Measurements from ENCODE around the gene CIDEB. TPM values are rescaled to one million over a fixed set of nuclear protein-coding genes. Genes with fewer than 3 reads are reported as not detected.
"Not testable (repeated sequence)": the region's sequence is repeated elsewhere in the genome, so short reads cannot be mapped to it uniquely, and the experiment has no call there.

The CIDEB gene
- polyA plus RNA-seq, 3 donors: 28.5 to 29.4 (median 28.9) TPM

DNA sequence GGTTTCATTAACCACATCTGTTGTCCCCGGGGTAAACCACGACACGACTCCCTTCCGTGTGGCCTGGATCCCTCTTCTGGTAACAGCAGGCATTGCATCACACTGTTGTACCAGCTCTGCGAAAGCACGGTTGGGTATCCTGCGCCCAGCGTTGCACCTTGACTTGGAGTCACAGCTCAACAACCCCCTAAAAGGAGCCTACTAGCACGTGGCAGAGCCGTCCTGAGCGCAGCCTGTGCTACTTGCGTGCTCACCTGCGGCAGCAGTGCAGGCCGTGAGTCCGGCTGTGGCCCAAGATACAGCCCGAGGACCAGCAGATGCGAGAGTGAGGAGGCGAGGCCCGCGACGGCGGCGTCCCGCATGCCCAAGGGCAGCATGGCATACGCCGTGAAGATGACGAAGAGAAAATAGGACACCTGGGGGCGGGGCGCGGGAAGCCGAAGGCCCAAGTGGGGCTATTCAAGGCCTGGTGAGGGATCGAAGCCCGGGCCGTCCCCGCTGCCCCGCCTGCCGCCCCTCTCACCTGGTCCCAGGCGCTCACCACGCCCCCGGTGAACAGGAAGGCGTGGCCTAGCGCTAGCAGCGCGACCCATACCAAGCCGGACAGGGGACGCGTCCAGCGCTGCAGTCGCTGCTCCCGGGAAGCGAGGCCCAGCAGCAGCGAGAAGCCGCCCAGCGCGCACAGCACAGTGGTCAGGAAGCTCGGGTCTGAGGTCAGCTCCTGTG is 24.7 kb upstream of the CIDEB start:
- no peak for DNase-seq (ENCODE audit: low read depth in 3 of 3, low spot score in 2 of 3)

DNA sequence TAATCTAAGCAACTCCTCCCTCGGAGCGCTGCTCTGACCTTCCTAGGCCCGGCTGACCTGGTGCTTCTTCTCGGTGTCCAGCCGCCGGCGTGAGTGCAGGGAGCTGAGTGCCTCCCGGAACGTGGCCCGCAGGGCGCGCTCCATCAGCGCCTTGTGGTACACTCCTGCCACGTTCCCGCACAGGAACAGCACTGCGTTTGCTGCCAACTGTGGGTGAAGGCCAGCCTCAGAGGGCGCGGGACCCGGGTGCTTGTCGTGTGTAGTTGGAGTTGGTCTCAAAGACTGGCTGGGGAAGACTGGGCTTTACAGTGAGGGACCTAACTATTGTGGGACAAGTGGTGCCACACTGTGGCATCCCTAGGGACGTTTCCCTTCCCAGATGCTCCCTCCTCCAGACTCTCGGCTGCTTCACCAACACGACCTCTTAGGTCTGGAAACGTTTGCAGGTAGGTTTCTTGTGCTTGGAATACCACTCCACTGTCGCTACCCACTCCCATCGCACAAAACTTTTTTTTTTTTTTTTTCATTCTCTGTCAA is 24.0 kb upstream of the CIDEB start:
- no peak for DNase-seq (ENCODE audit: low read depth in 3 of 3, low spot score in 2 of 3)

DNA sequence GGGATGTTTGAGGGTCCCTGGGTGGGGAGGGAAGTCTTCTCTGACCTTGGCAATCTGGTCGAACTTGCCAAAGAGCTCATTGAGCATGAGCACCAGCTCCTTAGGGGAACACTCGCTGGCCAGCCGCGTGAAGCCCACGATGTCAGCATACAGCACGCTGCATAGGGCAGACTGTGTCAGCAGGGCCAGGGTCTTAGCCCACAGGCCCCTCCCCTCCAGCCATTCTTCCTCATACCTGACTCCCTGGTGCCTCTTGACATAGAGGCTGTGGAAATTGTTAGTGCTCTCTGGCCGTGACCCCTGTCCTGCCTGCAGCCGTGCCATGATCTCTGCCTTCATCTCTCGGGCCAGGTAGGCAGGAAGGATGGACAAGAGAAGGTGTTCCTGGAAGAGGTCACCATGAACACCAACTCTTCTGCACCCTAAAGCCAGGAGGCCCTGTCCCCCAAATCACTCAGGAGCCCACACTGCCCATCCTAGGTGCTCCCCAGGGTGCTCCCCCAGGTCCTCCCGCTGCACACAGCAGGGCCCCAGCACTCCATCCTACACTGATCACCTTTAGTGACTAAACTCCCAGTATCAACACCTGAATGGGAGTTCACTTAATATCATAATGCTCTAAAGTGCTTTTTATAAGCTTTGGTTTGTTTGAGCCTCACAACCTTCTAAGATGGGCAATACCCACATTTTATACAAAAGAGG is 23.3 kb upstream of the CIDEB start:
- DNase-seq (ENCODE audit: low read depth in 3 of 3, low spot score in 2 of 3): no peak

DNA sequence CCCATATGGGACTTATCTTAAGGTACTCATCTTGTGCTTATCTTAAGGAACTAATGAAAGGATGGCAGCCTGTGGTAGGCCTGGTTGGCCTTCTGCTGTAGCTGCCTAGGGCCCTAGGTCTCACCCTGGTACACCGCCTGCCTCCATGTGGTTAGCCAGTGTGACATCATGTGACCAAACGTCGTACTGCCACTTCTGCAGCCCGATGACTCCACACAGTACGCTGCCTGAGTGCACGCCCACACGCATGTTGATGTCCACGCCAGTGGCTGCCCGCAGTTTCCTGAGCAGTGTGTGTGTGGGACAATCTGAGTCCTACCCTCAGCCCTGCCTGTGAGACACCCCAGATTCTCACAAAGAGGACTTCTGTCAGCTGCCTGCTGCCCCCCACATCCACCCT is 22.0 kb upstream of the CIDEB start:
- DNase-seq (ENCODE audit: low read depth in 3 of 3, low spot score in 2 of 3): no peak

DNA sequence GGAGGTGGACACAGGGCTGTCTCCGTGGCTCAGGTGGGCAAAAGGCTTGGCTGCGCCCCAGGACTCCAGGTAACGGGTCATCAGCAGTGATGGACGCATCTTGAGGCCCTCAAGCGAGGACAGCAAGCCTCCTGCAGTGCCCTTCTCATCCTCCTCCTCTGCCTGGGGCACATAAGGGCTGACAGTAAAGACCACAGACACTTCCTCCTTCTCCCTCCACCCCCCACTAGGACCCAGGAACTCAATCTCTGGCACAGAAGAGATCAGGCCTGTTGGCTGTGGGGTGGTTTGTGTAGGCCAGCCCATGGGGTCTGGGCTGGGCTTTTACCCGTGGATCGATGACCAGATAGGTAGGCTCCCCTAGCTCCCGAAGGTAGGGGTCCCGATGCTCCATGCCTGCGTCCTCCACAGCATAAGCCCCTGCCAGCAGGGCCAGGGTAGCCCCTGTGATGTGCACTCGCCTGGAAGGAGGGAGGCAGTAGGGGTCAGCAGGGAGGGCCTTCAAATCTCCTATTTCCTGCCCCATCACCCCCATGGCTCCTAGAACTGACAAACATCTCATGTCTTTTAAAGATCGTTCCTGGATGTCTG is 21.4 kb upstream of the CIDEB start:
- DNase-seq (ENCODE audit: low read depth in 3 of 3, low spot score in 2 of 3): no peak

DNA sequence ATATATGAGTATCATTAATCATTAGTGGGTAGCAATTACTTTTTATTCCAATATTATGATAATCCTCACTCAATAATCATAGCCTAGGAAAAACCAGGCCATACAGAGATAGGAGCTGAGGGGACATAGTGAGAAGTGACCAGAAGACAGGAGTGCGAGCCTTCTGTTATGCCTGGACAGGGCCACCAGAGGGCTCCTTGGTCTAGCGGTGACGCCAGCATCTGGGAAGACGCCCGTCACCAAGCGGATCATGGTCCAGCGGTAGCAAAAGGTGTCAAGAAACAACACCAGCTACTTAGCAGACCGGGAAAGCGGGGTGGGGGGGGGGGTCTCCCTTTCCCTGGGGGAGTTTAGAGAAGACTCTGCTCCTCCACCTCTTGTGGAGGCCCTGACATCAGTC is 20.1 kb upstream of the CIDEB start:
- DNase-seq (ENCODE audit: low read depth in 3 of 3, low spot score in 2 of 3): not testable (repeated sequence)

DNA sequence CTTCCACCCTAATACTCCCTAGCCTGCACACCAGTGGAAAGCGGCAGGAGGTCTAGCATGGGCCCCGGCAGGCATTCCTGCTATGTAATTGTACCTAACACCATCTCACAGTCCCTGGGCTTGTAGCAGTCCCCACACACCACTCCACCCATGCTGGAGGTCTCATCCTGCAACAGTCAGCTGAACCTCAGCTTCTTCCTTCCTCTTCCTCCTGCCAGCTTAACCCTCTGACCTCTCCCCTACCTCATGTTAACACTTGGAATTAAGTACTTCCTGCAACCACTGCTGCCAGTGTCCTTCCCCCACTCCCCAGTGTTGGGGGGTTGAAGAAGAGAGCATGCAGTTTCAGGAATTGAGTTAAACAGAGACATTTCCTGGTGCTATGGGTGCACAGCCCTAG is 19.5 kb upstream of the CIDEB start:
- no peak for DNase-seq (ENCODE audit: low read depth in 3 of 3, low spot score in 2 of 3)

DNA sequence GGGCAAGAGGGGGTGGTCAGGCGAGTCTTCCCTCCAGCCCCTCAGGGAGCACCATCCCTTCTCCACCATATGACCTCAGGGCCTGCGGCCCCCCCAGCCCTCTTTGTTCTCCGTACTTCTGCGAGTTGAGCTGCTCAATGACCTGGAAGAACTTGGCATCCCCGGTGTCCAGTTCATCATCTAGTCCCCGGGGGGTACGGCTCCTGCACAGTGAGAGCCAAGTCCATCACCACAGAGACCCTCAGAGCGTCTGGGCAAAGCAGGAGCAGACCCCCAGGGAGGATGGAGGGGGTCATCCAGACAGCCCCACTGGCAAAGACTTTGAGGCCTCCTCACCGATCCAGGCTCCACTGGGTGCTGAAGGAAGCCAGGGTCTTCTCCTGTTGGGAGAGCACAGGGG is 18.2 kb upstream of the CIDEB start:
- DNase-seq (ENCODE audit: low read depth in 3 of 3, low spot score in 2 of 3): no peak

DNA sequence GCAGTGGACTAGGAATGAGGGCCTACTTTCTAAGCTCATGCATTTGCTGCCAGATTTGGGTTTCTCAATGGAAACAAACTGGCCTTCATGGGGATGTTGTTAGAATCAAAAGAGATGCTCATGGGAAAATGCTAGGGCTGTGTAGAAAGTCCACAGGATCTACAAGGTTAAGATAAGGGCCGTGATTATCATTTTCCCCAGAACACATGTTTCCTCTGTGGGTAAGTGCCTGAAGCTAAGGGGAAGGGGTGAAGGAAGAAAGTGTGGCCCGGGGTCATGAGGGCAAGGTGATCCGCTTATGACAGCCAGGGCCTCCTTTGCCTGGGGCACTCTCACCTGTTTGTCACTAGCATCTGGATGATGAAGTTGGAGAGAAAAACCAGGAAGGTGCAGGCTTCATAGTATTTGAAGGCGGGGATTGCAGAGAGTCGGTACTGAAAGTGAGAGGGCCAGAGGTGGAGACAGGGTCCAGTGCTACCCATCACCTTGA is 17.3 kb upstream of the CIDEB start:
- no peak for DNase-seq (ENCODE audit: low read depth in 3 of 3, low spot score in 2 of 3)

DNA sequence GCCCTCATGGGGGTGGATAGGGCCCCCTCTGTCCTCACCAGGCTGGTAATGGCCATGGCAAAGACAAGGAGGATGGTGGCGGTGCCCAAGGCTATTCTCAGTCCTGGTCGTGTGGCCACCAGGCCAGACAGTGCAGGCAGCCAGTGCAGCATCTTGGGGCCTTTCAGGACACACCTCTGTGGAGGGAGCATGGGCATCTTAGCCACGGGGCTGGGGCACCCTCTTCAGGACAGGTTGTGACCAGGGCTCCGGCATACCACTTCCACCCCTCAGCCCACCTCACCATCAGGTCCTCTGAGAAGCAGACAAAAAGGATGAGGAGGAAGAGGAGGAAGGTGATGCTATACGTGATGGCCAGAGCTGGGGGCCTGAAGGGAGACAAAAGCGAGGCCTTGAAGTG is 16.2 kb upstream of the CIDEB start:
- DNase-seq (ENCODE audit: low read depth in 3 of 3, low spot score in 2 of 3): no peak

DNA sequence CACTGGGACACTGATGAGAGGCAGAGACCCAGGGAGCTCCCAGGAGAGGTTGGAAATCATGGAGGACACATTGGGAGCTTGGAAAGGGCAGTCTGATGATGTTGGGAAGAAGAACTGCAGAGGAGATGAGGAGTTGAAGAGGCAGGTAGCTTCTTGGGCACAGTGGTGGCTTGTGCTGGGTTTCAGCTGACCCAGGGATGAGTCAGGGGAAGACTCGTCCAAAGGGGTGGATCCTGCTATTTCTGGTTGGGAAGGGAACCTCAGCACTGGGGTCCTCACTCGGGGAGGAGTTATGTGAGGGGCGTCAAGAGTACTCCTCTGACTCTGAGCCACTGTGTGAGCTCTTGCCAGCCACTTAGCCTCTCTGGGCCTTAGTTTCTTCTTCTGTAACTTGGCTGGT is 15.6 kb upstream of the CIDEB start:
- DNase-seq (ENCODE audit: low read depth in 3 of 3, low spot score in 2 of 3): no peak

DNA sequence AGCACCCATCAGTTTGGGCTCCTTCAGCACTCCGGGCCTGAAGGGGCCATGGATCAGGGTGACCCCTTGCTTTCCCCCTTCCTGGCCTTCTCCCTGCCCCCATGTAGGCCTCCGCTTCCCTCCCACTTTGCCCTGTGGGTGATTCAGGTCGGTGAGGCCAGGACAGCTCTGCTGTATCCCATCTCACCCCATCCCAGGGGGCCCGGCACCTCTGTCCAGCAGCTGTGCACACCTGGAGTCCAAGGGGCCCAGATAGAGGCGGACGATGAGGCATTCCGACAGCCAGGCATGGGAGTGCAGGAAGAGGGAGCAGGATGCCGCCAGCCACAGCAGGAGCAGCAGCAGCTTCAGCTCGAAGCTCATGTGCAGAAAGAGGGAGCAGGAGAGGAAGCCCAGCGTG is 14.9 kb upstream of the CIDEB start:
- no peak for DNase-seq (ENCODE audit: low read depth in 3 of 3, low spot score in 2 of 3)

DNA sequence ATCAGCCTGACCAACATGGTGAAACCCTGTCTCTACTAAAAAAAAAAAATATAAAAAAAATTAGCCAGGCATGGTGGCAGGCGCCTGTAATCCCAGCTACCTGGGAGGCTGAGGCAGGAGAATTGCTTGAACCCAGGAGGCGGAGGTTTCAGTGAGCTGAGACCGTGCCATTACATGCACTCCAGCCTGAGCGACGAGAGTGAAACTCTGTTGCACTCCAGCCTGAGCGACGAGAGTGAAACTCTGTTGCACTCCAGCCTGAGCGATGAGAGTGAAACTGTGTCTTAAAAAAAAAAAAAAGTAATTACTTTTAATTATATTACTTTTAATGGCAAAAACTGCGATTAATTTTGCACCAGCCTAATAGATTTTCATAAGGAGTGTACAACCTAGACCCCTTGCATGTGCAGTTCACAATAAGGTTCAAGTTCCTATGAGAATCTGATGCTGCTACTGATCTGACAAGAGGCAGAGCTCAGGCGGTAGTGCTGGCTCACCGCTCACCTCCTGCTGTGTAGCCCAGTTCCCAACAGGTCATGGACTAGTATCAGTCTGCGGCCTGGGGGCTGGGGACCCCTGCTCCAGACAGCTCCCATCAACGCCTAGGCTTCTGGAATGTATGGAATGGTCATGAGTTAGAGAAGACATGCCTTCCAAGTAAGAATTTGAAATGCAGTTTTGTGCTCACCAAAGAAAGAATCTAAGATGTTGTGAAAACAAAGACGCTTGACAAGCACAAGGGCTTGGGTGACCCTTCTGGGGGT is 13.6 kb upstream of the CIDEB start:
- no peak for DNase-seq (ENCODE audit: low read depth in 3 of 3, low spot score in 2 of 3)

DNA sequence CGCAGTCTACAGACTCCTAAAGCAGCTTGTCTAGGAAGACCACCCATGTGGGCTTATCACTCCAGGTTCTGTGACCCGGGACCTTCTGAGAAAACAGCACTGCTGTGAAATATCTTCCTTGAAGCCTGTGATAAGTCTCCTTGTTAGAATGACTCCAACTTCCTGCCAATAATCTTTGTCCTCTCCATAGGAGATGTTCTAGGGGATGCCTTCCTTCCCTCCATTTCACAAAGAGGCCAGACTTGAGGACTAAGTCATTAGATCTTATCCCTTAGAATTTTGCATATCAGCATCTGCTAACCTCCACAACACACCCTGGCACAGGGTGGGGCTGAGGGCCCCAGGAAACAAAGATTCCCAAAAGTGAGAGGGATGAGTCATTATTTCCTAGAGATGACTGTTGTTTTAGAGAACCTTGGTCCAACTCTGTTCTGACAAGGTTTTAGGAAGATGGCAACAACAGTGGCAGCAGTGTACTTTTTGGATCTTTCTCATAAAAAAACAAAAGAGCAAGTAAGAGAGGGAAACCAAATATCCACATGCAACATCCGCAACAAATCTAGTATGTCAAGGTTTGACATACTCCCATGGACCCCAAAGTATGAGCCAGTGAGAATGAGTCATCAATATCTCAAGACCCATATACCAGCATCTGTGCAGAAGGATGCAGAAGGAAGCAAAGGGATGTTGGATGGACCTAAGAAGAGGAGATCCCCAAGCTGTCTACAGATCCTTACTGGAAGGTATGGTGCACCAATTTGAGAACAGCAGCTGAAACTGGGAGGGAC is 9.6 kb upstream of the CIDEB start:
- no peak for DNase-seq (ENCODE audit: low read depth in 3 of 3, low spot score in 2 of 3)

DNA sequence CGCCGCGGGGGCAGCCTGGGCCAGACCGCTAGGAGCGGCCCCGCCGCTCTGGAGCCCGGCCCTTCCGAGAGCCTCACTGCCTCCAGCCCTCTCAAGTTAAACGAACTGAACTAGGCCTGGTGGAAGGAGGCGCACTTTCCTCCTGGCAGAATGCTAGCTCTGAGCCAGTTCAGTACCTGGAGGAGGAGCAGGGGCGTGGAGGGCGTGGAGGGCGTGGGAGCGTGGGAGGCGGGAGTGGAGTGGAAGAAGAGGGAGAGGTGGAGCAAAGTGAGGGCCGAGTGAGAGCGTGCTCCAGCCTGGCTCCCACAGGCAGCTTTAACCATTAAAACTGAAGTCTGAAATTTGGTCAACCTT is 8.8 kb upstream of the CIDEB start:
- no peak for DNase-seq (ENCODE audit: low read depth in 3 of 3, low spot score in 2 of 3)

DNA sequence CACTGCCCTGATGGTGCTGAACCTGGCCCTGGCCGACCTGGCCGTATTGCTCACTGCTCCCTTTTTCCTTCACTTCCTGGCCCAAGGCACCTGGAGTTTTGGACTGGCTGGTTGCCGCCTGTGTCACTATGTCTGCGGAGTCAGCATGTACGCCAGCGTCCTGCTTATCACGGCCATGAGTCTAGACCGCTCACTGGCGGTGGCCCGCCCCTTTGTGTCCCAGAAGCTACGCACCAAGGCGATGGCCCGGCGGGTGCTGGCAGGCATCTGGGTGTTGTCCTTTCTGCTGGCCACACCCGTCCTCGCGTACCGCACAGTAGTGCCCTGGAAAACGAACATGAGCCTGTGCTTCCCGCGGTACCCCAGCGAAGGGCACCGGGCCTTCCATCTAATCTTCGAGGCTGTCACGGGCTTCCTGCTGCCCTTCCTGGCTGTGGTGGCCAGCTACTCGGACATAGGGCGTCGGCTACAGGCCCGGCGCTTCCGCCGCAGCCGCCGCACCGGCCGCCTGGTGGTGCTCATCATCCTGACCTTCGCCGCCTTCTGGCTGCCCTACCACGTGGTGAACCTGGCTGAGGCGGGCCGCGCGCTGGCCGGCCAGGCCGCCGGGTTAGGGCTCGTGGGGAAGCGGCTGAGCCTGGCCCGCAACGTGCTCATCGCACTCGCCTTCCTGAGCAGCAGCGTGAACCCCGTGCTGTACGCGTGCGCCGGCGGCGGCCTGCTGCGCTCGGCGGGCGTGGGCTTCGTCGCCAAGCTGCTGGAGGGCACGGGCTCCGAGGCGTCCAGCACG is 8.2 kb upstream of the CIDEB start:
- no peak for DNase-seq (ENCODE audit: low read depth in 3 of 3, low spot score in 2 of 3)

DNA sequence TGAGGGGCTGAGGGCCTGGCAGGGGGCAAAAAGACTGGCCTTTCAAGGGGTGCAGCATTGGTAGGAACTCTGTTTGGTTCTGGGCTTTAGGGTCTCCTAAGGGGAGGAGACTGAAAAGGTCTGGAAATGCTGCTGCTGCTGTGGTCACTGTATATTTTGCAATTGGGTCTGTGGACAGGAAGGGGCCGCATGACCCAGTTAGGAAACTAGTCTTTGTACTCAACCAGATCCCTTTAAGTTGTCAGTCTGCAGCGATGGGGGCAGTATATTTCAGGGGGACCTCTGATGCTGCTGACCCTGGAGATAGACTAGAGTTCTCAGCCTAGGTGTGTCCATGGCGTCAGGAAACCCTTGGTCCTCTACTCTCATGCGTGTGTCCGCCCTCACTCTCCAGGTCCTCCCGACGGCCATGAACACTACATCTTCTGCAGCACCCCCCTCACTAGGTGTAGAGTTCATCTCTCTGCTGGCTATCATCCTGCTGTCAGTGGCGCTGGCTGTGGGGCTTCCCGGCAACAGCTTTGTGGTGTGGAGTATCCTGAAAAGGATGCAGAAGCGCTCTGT is 7.5 kb upstream of the CIDEB start:
- DNase-seq (ENCODE audit: low read depth in 3 of 3, low spot score in 2 of 3): no peak

DNA sequence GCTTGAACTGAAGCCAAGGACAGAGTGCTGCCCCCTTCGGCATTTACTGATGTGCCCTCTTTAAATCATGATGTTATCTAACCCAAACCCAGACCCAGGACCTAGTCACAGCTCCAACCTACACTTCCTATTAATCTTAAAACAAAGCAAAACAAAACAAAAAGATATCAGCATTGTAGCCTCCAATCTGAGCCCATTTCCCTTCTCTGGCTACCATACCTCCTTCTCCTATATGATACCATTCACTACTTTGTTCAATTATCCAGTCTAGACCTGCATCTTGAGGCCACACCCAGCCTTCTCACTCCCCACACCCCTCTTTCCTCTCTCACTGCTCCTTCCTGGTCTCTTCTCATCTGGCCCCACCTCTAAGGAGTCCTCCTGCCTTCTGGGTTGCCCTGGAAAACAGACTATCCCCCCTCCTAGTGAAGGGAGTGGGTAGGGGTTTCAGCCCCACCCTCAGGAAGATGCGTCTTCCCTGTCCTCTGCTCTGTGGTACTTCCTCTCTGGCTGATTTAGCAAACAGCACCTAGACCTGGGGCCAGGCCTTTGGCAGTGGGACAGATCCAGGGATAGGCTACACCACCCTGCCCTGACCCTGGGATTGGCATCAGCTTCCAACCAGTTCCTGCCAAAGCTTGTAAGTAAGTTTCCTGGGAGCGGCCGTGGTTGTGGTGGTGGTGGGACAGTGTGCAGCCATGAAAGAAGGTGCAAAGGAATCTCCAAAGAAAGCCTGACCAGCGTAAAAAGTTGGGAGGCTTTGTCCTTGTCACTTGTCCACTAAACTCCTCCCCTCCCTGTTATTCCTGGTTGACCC is 6.8 kb upstream of the CIDEB start:
- no peak for DNase-seq (ENCODE audit: low read depth in 3 of 3, low spot score in 2 of 3)
